PC-3 (cell line): ENCODE measurements around the gene CHI3L1. TPM values are rescaled to one million over a fixed set of nuclear protein-coding genes. Genes with fewer than 3 reads are reported as not detected.
A peak's percentile ranks its signal among the peaks of the same experiment; 100 is the strongest.

Source experiments
- ATAC-seq: fragments of 200-7000 bp; cut with Tn5 transposase; 2 replicates; pipeline ENCODE4 v1.9.1; 2020; ENCODE audit warnings: mild to moderate bottlenecking, moderate library complexity
- BruUV-seq: library from RNA; stranded (reverse); fragments of 400-500 nt; replicated peaks from 2 replicates; lab custom pipeline; 2021; lab: Mats Ljungman, UMichigan
- CTCF ChIA-PET: fragments of 300-600 bp; sonication (Branson Sonifier 250); formaldehyde crosslinking; loops from one replicate; lab custom pipeline; 2022; ENCODE audit warnings: antibody characterized with exemption; lab: Charles Lee
- POLR2A ChIA-PET: fragments of 300-600 bp; sonication (Branson Sonifier 250); formaldehyde crosslinking; loops from one replicate; lab custom pipeline; 2022; ENCODE audit warnings: antibody characterized with exemption; ENCODE audit not compliant: unreplicated experiment; lab: Charles Lee
- DNase-seq: peaks from one replicate; pipeline ENCODE4 v3.0.0-alpha.2; 2015
- H2AFZ ChIP-seq: fragments of 300-600 bp; sonication (generic); 2 replicates; pipeline ENCODE4 v1.6.0; 2016; ENCODE audit warnings: antibody characterized with exemption, low read length
- H3F3A ChIP-seq: fragments of 300-600 bp; sonication (generic); one replicate; pipeline ENCODE4 v1.6.0; 2017; ENCODE audit warnings: antibody characterized with exemption, low read length, control low read depth, mild to moderate bottlenecking; ENCODE audit not compliant: unreplicated experiment
- H3K27ac ChIP-seq: fragments of 300-600 bp; sonication (generic); 2 replicates; pipeline ENCODE4 v1.5.1; 2016; ENCODE audit warnings: mild to moderate bottlenecking, low read length
- H3K27me3 ChIP-seq: fragments of 300-600 bp; sonication (generic); 2 replicates; pipeline ENCODE4 v1.6.1; 2016; ENCODE audit warnings: low read length, mixed read lengths
- H3K36me3 ChIP-seq: fragments of 300-600 bp; sonication (generic); 2 replicates; pipeline ENCODE4 v1.6.1; 2016; ENCODE audit warnings: low read depth, mixed run types, low read length, mixed read lengths
- H3K4me1 ChIP-seq: fragments of 300-600 bp; sonication (generic); 2 replicates; pipeline ENCODE4 v1.5.1; 2016; ENCODE audit warnings: low read length; ENCODE audit not compliant: insufficient read depth
- H3K4me2 ChIP-seq: fragments of 300-600 bp; sonication (generic); 2 replicates; pipeline ENCODE4 v1.6.0; 2016; ENCODE audit warnings: low read length
- H3K4me3 ChIP-seq: fragments of 300-600 bp; sonication (generic); 2 replicates; pipeline ENCODE4 v1.5.1; 2016; ENCODE audit warnings: mild to moderate bottlenecking, low read length, mixed read lengths
- H3K79me2 ChIP-seq: fragments of 300-600 bp; sonication (generic); 2 replicates; pipeline ENCODE4 v1.6.1; 2017; ENCODE audit warnings: low read length, mixed read lengths
- H3K9ac ChIP-seq: fragments of 300-600 bp; sonication (generic); 2 replicates; pipeline ENCODE4 v1.6.0; 2016; ENCODE audit warnings: mild to moderate bottlenecking, low read length
- H3K9me2 ChIP-seq: fragments of 300-600 bp; sonication (generic); replicated peaks from 2 replicates; pipeline ENCODE4 v1.6.1; 2016; ENCODE audit warnings: mixed run types, low read length, mixed read lengths
- H3K9me3 ChIP-seq: fragments of 300-600 bp; sonication (generic); 2 replicates; pipeline ENCODE4 v1.6.1; 2016; ENCODE audit warnings: low read length, mixed read lengths
- H4K20me1 ChIP-seq: fragments of 300-600 bp; sonication (generic); 2 replicates; pipeline ENCODE4 v1.6.1; 2016; ENCODE audit warnings: low read length, mixed read lengths
- CTCF ChIP-seq: fragments of 300-600 bp; sonication (generic); conservative IDR thresholded peaks from 2 replicates; pipeline ENCODE4 v1.5.1; 2017; ENCODE audit warnings: antibody characterized with exemption, low read depth, mild to moderate bottlenecking, low read length
- EZH2 ChIP-seq: fragments of 300-600 bp; sonication (generic); IDR thresholded peaks from one replicate; pipeline ENCODE4 v1.6.1; 2017; ENCODE audit warnings: antibody characterized with exemption, mild to moderate bottlenecking, low read length; ENCODE audit not compliant: unreplicated experiment
- EZH2phosphoT487 ChIP-seq: fragments of 300-600 bp; sonication (generic); IDR thresholded peaks from 2 replicates; pipeline ENCODE4 v1.6.1; 2018; ENCODE audit warnings: mild to moderate bottlenecking, antibody characterized with exemption, low read length, borderline replicate concordance
- intact Hi-C: fragments of 100-400 bp; cut with micrococcal nuclease; formaldehyde crosslinking; loops from 2 replicates; pipeline ENCODE4 v1.9.0; 2023
- total RNA-seq: library from RNA; depleted of rRNA; stranded (reverse); fragments of >200 nt; gene quantifications from 2 replicates; pipeline ENCODE4 v1.2.3, GENCODE V29; 2014

Gene CHI3L1
- total RNA-seq, 1 experiment from 2014 or later, result not detected

- no peaks in the 10 kb centered on the region for H3K9me3 ChIP-seq
- no peak overlapping the region for H2AFZ ChIP-seq
- DNase-seq, result no peak
- H3K4me1 ChIP-seq, result peaks cover 39% of the 10 kb centered on the region
- intact Hi-C loops, result no loop called here
- TF ChIP-seq CTCF (no peak), EZH2phosphoT487 (no peak), EZH2 (no peak)
- H3K4me2 ChIP-seq, result 0 out of 2 replicates have a peak overlapping the region, but pooled peaks have one; percentile 5
- POLR2A ChIA-PET, result no interaction called here
- CTCF ChIA-PET, result no interaction called here
- H3K9ac ChIP-seq, result no peak overlapping the region
- no peak overlapping the region for H3K4me3 ChIP-seq
- H3K27me3 ChIP-seq, result no peaks in the 10 kb centered on the region
- H3K27ac ChIP-seq, result 0 out of 2 replicates have a peak overlapping the region, but pooled peaks have one; percentile 17
- H4K20me1 ChIP-seq, result no peaks in the 10 kb centered on the region
- no peak for ATAC-seq
- no peaks in the 10 kb centered on the region for H3K36me3 ChIP-seq
- H3K79me2 ChIP-seq, result no peaks in the 10 kb centered on the region
- BruUV-seq, result no TSS peak
- no peaks in the 10 kb centered on the region for H3K9me2 ChIP-seq
- H3F3A ChIP-seq, result peaks cover 4% of the 10 kb centered on the region
Measured at GRCh38 chr1:203151362-203152157, 34.9 kb downstream of the CHI3L1 start.

- Histone ChIP-seq H3K27me3 (no peaks in the 10 kb centered on the region), H3K9me3 (no peaks in the 10 kb centered on the region), H4K20me1 (no peaks in the 10 kb centered on the region), H3K9ac (no peak overlapping the region), H3K4me3 (no peak overlapping the region), H3K79me2 (no peaks in the 10 kb centered on the region), H3K27ac (no peak overlapping the region), H3K4me2 (no peak overlapping the region), H2AFZ (no peak overlapping the region), H3K9me2 (no peaks in the 10 kb centered on the region), H3K4me1 (peaks cover 31% of the 10 kb centered on the region), H3K36me3 (no peaks in the 10 kb centered on the region), H3F3A (peaks cover 4% of the 10 kb centered on the region)
- ChIA-PET POLR2A (no interaction called here), CTCF (no interaction called here)
- intact Hi-C loops, result no loop called here
- no peak for DNase-seq
- ATAC-seq, result no peak
- BruUV-seq, result no TSS peak
- TF ChIP-seq EZH2 (no peak), CTCF (no peak), EZH2phosphoT487 (no peak)
Measured at GRCh38 chr1:203150511-203151297, 35.8 kb downstream of the CHI3L1 start.
